B cell (primary cell): ENCODE results near the gene ZNF620.

Experiments used
- CTCF ChIP-seq: fragments of 200-600 bp; IDR thresholded peaks from one replicate; pipeline ENCODE4 v1.8.0; 2022; ENCODE audit warnings: antibody characterized with exemption, mild to moderate bottlenecking
- EZH2 ChIP-seq: IDR thresholded peaks from 2 replicates; pipeline ENCODE4 v1.6.1; 2012; ENCODE audit warnings: borderline replicate concordance, low read depth, mild to moderate bottlenecking, moderate library complexity, low read length; ENCODE audit not compliant: insufficient read depth, poor library complexity, severe bottlenecking

DNA sequence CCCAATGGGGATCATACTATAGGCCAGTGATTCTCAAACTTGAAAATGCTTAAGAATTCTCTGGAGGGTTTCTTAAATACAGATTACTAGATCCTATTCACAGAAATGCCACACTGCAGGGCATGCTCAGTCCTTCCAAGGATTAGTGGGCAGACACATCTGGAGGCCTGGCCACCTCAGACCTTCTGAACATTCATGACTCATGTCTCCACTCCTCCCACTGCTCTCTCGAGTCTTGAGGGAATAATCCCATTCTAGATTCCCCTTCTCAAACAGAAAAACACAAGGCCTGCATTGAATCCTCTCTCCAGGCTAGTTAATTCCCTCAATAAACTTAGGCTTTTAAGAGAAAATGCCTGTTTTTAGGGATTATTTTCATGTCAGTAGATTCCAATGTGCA, 41.0 kb downstream of the ZNF620 start:
- TF ChIP-seq CTCF (no peak), EZH2 (no peak)
